GM03348 (cell line): ENCODE measurements around the gene TEDC2.
"Not testable (repeated sequence)": the region's sequence is repeated elsewhere in the genome, so short reads cannot be mapped to it uniquely, and the experiment has no call there.

Experiments used
- DNase-seq: peaks from one replicate; pipeline ENCODE4 v3.0.0; 2012; ENCODE audit warnings: low spot score

TEDC2 gene, protein sequence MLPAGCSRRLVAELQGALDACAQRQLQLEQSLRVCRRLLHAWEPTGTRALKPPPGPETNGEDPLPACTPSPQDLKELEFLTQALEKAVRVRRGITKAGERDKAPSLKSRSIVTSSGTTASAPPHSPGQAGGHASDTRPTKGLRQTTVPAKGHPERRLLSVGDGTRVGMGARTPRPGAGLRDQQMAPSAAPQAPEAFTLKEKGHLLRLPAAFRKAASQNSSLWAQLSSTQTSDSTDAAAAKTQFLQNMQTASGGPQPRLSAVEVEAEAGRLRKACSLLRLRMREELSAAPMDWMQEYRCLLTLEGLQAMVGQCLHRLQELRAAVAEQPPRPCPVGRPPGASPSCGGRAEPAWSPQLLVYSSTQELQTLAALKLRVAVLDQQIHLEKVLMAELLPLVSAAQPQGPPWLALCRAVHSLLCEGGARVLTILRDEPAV

DNA sequence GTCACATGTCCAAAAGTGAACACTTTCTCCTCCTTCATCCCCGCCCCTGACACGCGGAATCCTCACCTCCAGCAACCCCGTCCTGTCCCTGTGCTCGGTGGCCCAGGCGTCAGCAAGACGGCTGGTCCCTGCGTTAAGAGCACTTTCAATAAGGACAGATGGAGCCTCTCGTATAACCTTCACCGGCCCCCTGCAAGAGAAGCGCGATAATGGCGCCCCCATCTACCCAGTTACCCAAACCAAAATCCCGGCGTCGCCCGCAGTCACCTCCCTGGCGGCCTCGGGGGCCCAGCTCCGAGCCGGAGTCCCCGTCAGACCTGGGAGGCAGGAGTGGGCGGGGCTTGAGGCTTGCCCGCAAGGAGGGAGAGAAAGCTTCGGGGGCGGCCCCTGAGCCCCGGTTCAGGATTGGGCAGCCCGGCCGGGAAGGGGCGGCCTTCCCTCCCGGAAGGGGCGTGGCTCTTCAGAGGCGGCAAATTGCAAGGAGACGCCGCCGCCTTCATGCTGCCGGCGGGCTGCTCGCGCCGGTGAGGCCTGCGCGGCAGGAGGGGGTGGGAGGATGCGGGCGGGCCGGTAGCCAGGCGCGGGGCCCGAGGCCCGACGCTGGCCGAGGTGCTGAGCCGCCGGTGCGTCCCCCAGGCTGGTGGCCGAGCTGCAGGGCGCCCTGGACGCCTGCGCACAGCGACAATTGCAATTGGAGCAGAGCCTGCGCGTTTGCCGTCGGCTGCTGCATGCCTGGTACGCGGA, at the start of gene TEDC2:
TEDC2 (plus strand) TSS at position 463 of the 744 bp plus-strand sequence; CDS start at position 499, 36 bp downstream.
- peak; percentile 98 for DNase-seq

DNA sequence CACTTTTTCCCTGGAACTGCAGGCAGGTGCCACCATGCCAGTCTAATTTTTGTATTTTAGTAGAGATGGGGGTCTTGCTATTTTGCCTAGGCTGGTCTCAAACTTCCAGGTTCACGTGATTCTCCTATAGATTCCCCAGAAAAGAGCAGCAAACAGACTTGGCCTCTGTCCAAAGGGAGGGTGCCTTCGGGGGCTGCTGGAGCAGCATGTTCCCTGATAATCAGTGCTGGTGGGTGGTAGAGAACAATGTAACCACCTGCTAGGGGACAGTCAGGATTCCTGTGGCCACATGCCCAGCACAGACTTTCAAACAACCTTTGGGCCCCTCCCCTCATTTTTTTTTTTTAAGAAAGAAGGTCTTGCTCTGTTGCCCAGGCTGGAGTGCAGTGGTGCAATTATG, 44.8 kb upstream of the TEDC2 start:
- no peak for DNase-seq

DNA sequence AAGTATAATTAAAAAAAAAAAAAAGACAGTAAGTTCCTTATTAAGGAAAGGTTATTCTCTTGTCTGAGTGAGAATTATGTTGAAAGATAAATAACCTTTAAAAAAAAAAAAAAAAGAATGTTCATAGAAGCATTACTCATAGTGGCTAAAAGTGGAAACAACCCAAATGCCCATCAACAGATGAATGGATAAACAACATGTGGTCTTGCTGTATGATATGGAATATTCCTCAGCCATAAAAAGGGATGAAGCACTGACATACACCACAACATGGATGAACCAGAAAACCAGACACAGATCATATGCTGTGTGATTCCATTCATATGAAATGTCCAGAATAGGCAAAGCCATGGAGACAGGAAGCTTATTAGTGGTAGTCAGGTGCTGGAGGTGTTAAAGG, 39.9 kb upstream of the TEDC2 start:
- no peak for DNase-seq

DNA sequence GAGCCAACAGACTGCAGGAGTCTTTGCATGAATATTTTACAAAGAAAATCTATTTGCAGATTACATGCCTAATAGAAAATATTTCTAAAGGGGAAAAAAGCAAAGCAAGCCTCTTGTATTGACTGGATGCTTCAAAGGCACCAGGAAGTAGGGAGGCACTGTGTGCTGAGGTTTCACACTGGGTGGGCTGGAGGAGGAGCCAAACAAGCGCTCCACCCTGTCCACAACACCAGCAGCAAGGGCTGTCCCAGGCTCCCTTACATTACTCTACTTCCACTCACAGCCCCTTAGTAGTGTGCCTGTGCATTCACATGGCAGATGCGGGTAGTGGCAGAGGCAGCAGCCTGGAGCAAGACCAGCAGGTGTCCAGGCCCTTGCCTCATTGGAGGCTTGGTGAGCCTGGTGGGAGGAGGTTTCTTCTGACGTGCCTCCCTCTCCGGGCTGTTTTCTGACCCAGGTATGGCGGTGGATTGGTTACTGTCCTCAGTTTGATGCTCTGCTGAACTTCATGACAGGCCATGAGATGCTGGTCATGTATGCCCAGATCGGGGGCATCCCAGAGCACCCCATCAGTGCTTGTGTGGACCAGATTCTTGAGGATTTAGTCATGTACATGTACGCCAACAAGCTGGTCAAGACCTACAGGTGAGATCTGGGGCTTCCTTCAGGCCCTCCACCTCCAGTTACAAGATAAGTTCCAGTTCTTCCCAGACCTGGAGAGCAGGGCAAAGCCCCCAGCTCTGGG, 37.6 kb upstream of the TEDC2 start:
- no peak for DNase-seq

DNA sequence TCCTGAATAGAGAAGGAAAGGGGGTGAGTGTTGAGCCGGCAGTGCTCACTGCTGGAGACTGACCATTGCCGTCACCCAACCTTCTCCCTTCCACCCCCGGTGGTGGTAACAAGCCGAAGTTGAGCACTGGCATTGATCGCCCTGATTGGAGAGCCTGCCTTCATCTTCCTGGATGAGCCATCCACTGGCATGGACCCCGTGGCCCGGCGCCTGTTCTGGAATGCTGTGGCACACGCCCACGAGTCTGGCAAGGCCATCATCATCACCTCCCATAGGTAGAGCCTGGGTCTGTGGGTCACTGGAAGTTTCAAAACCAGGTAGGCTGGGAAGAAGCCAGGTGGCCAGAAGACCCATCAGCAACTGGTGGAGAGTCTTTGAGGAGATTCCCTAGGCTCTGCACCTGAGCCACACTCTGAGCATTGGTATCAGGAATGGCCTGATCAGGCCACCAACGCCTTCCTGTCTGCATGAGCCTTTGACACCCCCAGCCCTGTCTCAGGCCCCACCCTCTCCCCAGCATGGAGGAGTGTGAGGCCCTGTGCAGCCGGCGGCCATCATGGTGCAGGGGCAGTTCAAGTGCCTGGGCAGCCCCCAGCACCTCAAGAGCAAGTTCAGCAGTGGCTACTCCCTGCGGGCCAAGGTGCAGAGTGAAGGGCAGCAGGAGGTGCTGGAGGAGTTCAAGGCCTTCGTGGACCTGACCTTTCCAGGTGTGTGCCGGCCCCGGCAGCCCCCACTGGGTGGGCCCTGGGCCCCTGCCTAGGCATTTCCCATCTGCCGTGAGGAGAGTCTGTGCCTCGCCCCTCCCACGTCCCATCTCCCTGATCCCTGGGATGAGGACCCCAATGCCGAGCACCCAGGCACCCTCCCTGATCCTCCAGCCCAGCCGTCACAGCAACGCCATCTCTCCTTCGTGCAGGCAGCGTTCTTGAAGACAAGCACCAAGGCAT, 35.6 kb upstream of the TEDC2 start:
- DNase-seq: no peak

DNA sequence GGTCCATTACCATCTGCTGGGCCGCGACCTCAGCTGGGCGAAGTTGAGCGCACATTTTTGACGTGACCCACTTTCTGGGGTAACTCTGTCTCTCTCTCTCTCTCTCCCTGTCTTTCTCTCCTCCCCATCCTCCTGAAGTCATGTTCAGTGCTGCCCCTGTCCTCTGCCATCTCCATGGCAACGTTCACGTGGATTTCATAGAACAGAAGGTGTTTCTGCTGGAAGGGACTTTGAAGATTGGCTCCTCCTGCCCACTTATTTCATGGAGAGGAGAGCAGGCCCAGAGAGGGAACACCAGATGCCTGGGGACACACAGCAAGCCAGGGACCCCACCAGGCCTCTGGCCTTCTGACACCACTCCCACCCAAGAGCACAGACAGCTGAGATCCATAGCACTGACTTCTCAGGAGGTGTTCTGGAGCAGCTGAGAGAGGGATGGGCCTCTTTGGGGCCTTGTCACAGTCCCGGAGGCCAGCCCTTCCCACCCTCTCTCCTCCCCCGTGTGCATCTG, 34.8 kb upstream of the TEDC2 start:
- DNase-seq: no peak

DNA sequence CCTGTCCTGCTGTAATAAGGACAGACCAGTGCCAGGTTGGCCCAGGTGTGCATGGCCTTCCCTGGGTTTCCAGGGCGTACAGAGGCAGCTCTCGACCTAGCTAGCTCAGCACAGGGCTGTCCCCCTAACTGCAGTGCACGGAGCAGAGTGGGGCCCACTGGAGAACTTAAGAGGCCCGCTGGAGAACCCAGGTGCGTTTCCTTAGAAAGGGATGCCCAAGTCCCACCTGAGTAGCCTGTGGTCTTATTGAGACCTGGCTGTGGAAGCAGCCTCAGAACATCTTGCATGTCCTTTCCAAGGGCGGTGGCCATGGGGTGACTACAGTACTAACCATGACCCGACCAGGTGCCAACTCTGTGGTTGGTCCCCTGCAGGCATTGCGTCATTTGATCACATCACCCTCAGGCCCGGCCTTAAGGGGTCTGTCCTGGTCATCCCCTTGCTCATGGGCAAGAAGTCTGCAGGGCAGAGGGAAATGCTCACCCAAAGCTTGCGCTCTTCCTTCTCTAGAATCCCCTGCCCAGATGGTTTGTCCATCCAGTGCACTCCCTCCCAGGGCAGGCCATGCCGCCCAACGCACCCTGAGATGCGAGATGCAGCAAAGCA, 34.0 kb upstream of the TEDC2 start:
- no peak for DNase-seq

DNA sequence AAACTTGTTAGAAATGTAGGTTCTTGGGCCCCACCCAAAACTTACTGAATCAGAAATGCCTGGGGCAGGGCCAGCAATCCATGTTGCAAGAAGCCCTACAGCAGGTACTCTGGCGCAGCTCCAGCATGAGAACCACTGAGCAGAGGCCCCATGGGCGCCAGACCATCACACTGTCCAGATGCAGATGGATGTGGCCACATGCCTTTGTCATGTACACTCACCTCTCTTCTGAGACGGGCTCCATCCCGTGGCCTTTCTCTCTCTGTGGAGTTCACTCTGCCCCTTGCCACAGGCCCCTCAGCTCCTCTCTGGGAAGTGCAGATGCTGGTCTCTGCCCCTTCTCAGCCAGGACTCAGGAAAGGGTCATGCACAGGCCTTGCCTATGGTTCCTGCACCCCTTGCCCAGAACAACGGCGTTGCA, 33.0 kb upstream of the TEDC2 start:
- no peak for DNase-seq

DNA sequence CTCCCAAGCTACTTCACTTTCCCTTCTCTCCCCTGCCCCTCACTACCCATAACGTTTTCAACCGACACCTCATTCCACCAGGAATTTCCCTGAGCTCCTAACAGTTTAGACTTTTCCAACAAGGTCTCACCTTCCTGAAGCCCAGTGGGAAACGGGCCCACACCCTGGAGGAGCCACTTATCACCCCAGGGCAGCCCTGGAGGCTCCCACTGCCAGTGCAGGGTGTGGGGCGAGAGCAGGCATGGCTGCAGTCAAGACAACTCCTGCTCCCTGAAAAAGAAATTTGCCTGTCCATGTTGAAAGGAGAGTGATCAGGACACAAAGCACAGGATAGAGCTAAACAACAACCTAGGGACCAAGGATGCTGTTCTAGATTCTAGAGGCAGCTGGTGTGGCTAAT, 32.4 kb upstream of the TEDC2 start:
- no peak for DNase-seq

DNA sequence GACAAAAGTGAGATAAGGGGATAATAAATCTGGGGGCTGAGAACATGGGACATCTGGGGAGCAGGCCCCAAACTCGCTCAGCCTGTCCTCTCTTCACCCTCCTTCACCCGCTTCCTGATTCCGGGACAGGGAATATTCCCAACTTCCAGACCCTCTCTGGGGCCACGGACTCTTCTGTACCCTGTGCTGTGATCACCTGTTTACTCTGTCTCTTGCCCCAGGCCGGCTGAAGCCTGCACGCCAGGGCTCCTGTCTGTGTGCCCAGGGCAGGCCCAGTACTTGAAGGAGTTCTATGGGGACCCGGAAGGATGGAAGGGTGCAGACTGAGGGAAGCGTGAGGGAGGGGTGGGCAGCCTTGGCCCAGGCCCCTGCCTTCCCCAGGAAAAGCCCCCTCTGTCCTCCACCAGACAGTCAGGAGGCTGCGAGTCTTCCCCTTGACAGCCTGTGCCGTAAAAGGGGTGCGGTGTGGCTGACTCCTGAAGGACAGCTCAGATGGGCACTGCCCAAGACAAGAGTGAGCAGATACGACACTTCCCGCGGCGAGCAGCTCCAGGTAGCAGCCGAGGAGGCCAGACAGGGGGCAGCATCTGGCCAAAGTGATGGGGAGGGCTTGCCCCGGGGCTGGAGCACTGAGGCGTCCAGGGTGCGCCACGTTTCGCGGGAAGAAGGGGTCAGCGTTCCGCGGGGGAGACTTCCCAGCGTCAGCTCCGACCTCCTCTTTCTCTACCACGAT, 31.7 kb upstream of the TEDC2 start:
- DNase-seq: peak; percentile 25

DNA sequence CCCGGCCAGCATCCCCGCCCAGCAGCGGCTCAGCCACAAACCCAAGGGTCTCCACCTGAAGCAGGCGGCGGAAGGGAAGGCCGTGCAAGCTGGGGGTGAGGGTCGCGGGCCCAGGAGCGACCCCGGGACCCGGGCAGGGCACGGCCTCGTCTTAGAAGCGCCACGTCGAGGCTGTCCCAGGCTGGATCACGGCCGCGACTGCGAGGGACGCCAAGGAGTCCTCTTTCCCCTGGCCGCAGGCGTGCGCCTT, 31.2 kb upstream of the TEDC2 start:
- no peak for DNase-seq

DNA sequence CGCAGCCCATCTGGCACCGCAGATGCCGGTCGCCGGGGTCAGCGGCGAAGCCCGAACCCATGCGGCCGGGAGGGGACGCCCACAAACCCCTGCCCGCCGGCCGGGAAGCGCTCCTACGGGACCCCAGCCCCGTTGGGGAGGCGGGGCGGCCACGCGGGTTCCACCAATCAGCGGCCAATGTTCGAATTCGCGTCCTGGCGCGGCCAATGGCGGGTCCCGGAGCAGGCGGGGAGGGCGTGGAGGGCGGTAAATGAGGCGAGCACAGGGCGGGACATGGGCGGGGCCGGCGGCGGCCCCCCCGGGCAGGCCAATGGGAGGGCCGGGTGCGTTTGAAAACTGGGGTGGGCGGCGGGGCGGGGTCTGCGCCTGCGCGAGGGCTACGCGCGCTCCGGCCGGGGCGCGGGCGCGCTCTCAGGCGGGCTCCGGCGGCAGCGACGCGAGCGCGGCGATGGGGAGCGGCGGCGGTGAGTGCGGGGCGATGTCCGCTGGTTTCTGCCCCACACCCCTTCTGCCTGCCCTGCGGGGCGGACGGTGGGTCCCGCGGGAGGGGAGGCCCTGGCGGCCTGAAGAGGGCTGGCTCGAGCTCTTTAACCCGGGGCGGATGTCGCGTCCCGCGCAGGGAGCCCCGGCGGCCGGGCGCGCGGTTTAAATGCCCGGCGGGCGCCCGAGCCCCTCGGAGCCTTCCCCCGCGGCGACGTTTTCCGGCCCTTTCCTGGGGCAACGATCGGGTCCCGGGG, 30.7 kb upstream of the TEDC2 start, which contains the start of gene CCNF:
CCNF (plus strand) TSS at position 414 of the 737 bp plus-strand sequence; CDS start at position 449, 35 bp downstream.
- DNase-seq: peak; percentile 99

DNA sequence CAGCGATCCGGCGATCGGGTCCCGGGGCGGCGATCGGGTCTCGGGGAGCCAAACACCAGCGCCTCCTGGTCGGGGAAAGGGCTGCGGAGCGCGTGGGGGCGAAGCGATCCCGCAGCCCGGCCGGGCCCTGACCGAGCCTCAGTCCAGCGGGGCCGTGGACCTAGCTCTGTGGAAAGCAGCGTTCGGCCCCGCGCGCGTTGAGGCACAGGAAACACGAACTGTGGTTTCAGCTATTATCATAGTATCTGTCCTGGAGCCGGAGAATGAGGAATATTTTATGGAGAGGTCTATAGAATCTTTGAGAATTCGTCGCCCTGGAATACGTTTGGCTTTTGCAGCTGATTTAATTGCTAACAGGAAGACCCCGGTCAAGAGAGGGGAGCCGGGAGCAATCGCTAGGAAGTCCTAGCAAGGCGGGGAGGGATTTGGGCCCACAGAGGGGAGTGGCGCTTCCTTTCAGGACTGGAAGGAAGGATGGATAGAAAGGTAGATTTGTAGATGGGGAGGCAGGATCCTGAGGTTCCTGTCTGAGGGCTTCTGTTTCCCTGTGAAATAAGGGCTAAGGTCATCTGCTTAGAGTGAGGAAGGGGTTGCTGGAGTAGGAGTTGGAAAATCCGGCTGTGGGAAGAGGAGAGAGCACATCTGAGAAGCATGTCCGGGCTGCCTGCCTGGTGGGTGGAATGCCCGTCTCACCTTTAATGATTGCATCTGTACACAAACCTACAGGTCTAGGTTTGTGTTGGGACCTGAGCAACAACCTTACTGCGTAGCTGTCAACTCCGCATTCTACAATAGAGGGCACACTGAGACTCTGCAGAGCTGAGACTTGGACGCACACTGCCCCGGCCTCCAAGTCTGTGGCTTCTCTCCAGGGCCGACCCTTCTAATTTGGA, 29.9 kb upstream of the TEDC2 start:
- DNase-seq: no peak

DNA sequence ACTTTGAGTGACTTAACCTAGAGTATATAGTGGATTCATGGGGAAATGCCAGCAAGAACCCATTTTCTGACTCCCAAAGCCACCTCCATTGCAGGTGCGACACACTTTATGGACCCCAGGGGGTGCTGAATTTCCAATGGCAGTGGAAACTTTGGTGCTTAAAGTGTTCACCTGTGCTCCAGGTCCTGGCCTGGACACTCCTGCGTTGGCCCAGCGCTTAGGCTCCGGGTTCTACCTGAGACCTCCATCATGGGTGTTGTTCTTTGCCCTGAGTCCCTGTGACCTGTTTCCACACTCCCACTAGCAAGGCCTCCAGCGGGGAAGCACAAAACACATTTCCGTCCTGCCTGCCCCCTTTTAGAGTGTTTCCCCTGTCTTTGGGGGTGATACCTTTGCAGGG, 27.6 kb upstream of the TEDC2 start:
- no peak for DNase-seq

DNA sequence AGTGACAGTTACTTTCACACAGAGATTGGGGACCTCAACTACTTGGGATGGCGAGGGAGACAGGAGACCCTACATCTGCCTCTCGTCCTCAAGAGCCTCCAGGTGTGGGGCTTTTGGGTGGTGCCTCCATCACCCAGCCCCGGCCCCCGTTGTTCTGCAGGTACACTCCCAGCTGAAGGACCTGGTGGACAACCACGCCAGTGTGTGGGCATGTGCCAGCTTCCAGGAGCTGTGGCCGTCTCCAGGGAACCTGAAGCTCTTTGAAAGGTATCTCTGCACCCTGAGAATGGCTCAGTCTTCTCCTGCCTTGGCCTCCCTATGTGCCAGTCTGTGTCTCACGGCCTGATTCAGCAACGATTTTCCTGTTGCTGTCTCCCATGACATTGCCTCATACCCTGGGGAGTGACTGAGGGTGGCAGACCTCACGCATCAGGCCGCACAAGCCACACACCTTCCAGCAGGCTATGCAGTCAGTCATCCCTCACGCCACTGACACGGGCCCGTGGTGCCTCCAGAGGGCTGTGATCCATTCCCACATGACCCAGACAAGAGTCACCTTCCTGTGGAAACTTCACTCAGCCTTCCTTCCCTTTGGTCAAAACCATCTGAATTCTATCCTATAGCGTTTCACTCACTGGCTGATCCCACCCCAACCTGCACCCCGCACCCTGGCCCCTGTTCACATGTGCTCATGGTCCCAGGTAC, 27.0 kb upstream of the TEDC2 start:
- DNase-seq: no peak

DNA sequence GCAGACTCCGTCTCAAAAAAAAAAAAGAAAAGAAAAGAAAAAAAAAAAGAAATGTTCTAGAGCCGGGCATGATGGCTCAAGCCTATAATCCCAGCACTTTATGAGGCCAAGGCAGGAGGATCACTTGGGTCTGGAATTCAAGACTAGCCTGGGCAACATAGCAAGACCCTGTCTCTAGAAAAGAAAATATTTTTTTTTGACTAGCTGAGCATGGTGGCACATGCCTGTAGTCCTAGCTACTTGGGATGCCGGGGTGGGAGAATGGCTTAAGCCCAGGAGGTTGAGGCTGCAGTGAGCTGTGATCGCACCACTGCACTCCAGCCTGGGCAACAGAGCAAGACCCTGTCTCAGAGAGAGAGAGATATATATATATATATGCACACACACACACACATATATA, 24.7 kb upstream of the TEDC2 start:
- DNase-seq: not testable (repeated sequence)

DNA sequence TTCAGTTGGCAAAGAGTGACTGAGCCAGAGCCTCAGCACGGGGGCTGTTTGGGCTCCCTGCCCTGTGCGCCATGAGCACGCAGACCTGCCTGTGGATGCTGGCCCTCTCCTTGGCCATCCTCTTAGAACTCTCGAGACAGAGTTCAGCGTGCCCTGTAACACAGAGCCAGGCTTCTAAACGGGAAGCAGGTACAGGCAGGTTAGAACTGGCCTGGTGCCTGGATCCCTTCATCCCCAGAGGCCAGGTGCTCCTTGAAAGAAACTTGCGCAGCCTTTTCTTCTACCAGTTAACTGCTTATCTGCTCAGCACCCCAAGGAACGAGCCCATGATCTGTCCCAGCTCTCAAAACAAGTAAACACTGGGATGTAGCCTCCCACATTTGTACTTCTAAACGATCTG, 23.8 kb upstream of the TEDC2 start:
- no peak for DNase-seq
